Measurements from ENCODE around the gene CPT1B.

CPT1B gene

DNA sequence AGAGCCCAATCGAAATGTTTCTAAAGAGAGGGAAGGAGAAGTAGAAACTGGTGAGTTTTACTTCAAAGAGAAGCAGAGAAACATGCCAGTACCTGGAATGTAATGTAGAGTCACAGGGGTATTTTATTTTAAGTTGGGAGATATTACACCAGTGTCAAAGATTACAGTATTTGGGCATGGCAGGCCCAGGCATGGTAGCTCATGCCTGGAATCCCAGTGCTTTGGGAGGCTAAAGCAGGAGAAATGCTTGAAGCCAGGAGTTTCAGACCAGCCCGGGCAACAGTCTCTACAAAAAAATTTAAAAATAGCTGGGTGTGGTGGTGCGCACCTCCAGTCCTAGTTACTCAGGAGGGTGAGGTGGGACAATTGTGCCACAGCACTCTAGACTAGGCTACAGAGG lies 18.2 kb downstream of the CPT1B start:
- no peak for DNase-seq (ENCODE audit: low spot score)
- ATAC-seq (ENCODE audit: low read depth), result no peak
- no peaks in the 10 kb centered on the region for H3K36me3 ChIP-seq (ENCODE audit: low read depth)
- no peak overlapping the region for H3K27ac ChIP-seq (ENCODE audit: poor library complexity, severe bottlenecking)
- no peaks in the 10 kb centered on the region for H3K4me1 ChIP-seq (ENCODE audit: insufficient read depth, poor library complexity, severe bottlenecking)
- no peaks in the 10 kb centered on the region for H3K9me3 ChIP-seq (ENCODE audit: severe bottlenecking)
- H3K27me3 ChIP-seq (ENCODE audit: insufficient read depth, poor library complexity, severe bottlenecking), result no peaks in the 10 kb centered on the region
- no peak overlapping the region for H3K4me3 ChIP-seq (ENCODE audit: severe bottlenecking)
- TF ChIP-seq CTCF (IDR thresholded peaks at IDR 0.05; ENCODE audit: poor library complexity, severe bottlenecking), result no peak

DNA sequence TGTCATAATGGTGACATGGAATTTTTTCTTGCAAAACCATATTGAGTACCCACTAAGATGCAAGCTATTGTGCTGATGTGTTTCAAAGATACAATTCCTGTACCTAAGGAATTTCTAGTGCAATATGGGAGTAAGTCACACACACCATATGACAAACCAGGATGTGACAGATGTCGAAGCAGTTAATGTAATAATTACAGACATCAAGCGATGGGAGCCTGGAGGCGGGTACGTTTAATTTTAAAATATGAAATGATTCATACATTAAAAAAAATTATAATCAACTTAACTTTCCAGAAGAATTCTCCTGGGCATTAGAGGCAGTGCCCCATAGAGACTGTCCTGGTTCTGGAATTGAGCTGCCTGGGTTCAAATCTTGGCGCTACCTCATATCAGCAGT lies 21.5 kb downstream of the CPT1B start:
- Histone ChIP-seq H3K27ac (ENCODE audit: poor library complexity, severe bottlenecking) (no peak overlapping the region), H3K36me3 (ENCODE audit: low read depth) (no peaks in the 10 kb centered on the region), H3K4me3 (ENCODE audit: severe bottlenecking) (no peak overlapping the region), H3K27me3 (ENCODE audit: insufficient read depth, poor library complexity, severe bottlenecking) (no peaks in the 10 kb centered on the region), H3K4me1 (ENCODE audit: insufficient read depth, poor library complexity, severe bottlenecking) (no peaks in the 10 kb centered on the region), H3K9me3 (ENCODE audit: severe bottlenecking) (no peaks in the 10 kb centered on the region)
- ATAC-seq (ENCODE audit: low read depth) (no peak), DNase-seq (ENCODE audit: low spot score) (no peak)
- no peak for TF ChIP-seq CTCF (IDR thresholded peaks at IDR 0.05; ENCODE audit: poor library complexity, severe bottlenecking)

- Histone ChIP-seq H3K9me3 (ENCODE audit: severe bottlenecking) (no peaks in the 10 kb centered on the region), H3K36me3 (ENCODE audit: low read depth) (no peaks in the 10 kb centered on the region), H3K4me1 (ENCODE audit: insufficient read depth, poor library complexity, severe bottlenecking) (no peaks in the 10 kb centered on the region), H3K27ac (ENCODE audit: poor library complexity, severe bottlenecking) (no peak overlapping the region), H3K27me3 (ENCODE audit: insufficient read depth, poor library complexity, severe bottlenecking) (no peaks in the 10 kb centered on the region), H3K4me3 (ENCODE audit: severe bottlenecking) (no peak overlapping the region)
- no peak for TF ChIP-seq CTCF (IDR thresholded peaks at IDR 0.05; ENCODE audit: poor library complexity, severe bottlenecking)
- ATAC-seq (ENCODE audit: low read depth), result no peak
- DNase-seq (ENCODE audit: low spot score), result no peak
Observed at GRCh38 chr22:50553310-50553709, 24.9 kb downstream of the CPT1B start.

DNA sequence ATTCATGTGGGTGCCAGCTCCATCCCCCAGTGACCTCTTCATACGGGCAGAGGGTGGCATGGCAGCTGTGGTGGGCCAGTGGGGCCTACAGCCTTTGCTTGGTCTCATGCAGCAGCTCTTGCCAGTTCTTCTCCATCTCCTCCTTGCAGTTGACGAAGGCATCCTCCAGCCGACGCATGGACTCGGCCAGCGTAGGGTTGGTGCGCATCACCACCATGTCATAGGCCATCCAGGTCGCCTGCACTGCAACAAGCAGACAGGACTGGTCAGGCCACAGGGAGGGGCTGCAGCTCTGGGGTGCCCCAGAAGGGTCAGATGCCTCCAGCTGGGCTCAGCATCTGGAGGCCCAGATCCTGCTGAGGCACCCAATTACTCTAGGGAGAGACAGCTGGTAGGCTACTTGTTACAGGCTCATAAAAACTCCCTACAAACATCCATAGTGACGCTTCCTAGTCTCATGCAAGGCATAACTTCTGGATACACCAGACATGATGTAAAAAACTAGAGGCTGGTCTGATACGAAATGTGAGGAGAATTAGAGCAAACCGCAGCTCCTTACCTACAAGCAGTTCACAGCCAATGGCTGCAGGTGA lies 27.0 kb downstream of the CPT1B start:
- Histone ChIP-seq H3K4me3 (ENCODE audit: severe bottlenecking) (no peak overlapping the region), H3K27ac (ENCODE audit: poor library complexity, severe bottlenecking) (no peak overlapping the region), H3K9me3 (ENCODE audit: severe bottlenecking) (no peaks in the 10 kb centered on the region), H3K27me3 (ENCODE audit: insufficient read depth, poor library complexity, severe bottlenecking) (no peaks in the 10 kb centered on the region), H3K4me1 (ENCODE audit: insufficient read depth, poor library complexity, severe bottlenecking) (no peaks in the 10 kb centered on the region), H3K36me3 (ENCODE audit: low read depth) (no peaks in the 10 kb centered on the region)
- DNase-seq (ENCODE audit: low spot score) (no peak), ATAC-seq (ENCODE audit: low read depth) (no peak)
- TF ChIP-seq CTCF (IDR thresholded peaks at IDR 0.05; ENCODE audit: poor library complexity, severe bottlenecking), result no peak

- no peak for TF ChIP-seq CTCF (IDR thresholded peaks at IDR 0.05; ENCODE audit: poor library complexity, severe bottlenecking)
Observed at GRCh38 chr22:50550395-50550794, 27.8 kb downstream of the CPT1B start.

More at GRCh38 chr22:50550395-50550794, 27.8 kb downstream of the CPT1B start:
- no peak overlapping the region for H3K4me3 ChIP-seq (ENCODE audit: severe bottlenecking)
- no peaks in the 10 kb centered on the region for H3K36me3 ChIP-seq (ENCODE audit: low read depth)
- ATAC-seq (ENCODE audit: low read depth) (no peak), DNase-seq (ENCODE audit: low spot score) (no peak)
- no peaks in the 10 kb centered on the region for H3K4me1 ChIP-seq (ENCODE audit: insufficient read depth, poor library complexity, severe bottlenecking)
- no peaks in the 10 kb centered on the region for H3K9me3 ChIP-seq (ENCODE audit: severe bottlenecking)
- no peaks in the 10 kb centered on the region for H3K27me3 ChIP-seq (ENCODE audit: insufficient read depth, poor library complexity, severe bottlenecking)
- no peak overlapping the region for H3K27ac ChIP-seq (ENCODE audit: poor library complexity, severe bottlenecking)

Data from RWPE2 (cell line).